C1 segment of cervical spinal cord (tissue), 14 donors: ENCODE results near the gene CGA.

Source experiments
- DNase-seq, 14 donors: peaks; one replicate each; lab custom pipeline; 2025; lab: John Stamatoyannopoulos, UW

The CGA gene

DNA sequence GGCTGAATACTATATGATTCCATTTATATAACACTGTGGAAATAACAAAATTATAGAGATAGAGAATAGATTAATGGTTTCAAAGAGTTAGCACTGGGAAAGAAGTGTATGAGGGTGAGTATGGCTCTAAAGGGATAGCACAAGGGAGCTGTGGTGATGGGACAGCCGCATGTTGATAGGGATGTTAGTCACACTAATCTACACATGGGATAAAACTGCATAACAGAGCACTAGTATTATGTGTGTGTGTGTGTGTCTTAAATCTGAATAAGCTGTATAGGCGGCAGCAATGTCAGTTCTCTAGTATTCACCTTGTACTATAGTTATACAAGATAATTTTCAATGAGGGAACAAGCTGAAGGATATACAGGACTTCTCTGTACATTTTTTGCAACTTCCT, 5.8 kb downstream of the CGA start:
- DNase-seq, result no peak

DNA sequence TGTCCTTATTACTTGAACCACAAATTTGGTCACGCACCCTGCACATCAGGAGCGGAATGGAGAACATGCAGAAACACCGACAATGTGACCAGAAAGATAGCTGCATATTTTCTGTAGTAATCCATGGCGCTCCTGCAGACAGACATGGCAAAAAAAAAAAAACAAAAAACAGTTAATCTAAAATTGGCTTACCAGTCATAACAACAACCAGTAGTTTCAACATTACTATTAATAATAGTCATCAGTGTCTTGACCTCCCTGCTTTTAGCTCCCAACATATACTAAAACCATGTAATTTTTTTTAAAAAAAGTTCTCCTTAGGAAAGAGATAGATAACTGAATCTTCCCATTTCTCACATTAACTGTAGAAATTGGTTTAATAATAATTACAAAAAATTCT, 6.8 kb downstream of the CGA start:
- no peak for DNase-seq

DNA sequence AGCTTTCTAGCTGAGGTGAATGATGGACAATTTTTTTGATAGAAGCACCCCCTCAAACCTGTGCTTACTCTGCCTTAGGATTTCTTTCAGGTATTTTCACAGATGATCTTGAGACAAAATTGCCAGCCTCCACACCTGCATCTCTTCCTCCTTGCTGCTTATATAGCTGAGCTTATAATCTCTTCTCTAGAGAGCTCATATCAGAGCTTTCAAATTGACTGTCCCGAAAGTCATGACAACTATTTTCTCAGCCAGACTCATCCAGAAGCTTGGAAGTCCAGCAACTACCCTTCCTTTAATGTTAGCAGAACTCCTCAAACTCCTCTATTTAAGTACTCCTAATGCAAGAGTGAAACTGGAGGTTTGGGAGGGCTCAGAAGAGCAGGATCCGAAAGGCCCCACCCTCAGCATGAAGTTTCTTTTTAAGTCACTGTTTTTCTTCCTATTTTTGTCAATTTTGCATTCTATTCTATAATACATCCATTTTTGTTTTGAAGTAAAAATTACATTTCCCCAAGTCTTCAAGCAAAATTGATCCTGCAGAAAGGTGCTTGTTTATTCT, 12.7 kb downstream of the CGA start:
- no peak for DNase-seq

DNA sequence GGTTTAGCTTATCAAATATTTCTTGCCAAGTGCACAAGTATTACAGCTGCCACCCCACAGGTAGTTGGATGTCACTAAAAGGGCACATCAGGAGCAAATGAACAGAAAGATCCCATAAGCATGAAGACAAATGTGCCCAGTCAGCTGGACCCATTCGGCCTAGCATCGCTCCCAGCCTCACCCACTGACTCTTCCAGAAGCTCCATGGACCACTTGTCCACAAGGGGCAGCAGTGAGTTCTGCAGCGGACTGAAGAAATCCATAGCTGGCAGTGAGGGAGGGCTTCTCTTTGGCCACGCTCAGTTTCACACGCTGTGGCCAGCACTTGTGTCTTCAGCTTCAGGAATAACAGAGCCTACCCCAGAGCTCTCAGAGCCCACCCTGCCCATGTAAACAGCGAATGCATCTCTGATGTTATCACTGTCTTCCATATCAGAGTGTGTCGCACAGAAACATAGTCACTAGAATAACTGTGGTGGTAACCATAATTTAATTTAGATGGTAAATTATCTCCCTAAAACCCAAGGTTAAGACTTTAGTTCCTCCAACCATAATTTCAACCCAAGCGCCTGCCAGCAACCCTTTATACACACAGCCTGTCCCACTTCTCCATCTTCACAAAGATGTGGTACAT, 15.8 kb downstream of the CGA start:
- peak in 11 of 14 donors; percentile 1 to 50 (median 21) for DNase-seq

DNA sequence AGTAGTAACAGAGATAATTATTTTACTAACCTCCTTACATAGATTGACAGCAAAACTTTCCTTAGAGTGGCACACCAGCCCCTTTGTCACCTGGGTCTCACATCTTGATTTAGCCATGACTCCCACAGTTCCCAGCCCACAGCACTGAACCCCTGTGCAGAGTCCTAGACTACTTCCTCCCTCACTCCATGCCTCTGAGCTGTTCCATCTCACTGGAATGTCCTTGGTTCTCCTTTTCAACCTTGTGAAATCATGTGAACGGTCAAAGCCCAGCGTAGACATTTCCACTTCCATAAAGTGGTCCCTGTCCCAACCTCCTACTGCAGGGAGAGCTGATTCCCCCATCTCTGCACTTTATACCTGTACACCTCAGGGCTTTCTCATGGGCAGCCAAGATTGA, 19.7 kb downstream of the CGA start:
- no peak for DNase-seq

DNA sequence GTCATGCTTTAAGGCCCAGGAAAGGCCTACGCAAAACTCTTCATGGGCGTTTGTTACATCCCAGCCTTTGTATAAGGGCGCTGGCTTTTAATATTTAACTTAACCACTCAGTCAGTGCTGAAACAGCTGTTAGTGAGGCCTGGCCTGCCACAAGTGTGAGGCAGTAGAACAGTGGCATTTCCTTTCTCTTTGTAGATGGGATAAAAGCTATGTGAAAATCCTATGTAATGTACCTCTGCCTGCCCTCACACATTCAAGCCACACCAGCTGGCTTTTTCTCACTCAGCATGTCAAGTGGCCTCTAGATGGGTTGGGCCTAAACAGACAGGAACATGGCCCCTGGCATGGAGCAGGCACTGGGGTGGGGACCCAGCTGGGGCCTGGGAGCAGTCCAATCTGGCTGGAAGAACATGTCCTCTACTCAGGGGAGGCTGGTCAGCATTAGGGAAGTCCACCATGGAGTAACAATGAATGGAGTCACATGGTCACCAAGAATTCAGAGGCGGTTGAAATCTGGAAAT, 20.7 kb downstream of the CGA start:
- DNase-seq, result peak in 8 of 14 donors; percentile 1 to 34 (median 12)

DNA sequence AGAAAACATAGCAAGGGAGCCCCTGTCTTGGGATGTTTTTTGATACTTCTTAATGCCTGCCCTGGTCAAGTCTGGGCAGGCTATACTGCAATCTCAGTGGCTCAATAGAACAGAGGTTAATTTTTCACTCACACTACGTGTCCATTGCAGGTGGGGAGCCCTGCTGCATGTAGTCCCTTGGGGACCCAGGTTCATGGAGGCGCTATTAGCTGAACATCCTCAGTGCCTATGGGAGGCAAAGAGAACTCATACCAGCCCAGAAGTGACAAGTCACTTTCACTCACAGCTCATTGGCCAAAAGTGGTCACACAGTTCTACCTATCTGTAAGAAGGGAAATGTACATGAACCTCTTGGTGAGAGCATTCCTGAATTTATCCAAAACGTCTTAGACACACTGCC, 23.2 kb downstream of the CGA start:
- no peak for DNase-seq

DNA sequence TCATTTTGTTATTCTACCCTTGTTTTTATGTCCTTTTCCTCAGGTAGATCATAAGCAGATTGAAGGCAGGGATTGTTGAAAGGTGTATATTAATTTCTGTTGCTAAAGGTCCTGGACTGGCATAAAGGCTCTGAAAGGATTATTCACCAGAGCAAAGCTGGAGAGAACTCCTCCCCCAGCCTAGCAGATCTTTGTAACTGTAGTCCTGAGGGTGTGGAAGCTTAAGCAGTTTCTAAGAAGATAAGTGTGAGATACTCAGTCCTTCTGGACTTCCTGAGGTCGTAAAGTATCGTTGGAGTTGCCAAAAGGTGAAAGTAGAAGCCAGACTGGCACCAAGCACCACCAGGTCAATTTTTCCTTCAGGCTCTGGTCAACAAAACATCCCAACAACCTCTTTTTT, 24.2 kb downstream of the CGA start:
- no peak for DNase-seq

DNA sequence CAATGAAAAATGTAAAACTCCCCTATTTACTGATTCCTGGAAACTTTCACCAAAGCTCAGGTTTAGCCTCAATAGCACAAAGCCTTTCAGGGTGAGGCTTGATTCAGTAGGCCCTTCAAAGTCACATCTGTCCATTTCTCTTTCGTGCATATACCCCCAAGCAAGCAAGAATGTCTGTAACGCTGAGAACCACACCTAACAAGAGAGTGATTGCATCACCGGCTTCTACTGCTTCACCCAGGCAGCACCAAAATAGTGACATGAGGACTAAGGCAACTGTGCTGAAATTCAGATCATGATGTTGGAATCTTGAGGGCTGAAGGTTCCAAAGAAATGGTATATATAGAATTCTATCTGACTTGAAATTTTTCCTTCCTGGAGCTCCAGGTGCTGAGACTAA, 26.1 kb downstream of the CGA start:
- DNase-seq, result no peak

DNA sequence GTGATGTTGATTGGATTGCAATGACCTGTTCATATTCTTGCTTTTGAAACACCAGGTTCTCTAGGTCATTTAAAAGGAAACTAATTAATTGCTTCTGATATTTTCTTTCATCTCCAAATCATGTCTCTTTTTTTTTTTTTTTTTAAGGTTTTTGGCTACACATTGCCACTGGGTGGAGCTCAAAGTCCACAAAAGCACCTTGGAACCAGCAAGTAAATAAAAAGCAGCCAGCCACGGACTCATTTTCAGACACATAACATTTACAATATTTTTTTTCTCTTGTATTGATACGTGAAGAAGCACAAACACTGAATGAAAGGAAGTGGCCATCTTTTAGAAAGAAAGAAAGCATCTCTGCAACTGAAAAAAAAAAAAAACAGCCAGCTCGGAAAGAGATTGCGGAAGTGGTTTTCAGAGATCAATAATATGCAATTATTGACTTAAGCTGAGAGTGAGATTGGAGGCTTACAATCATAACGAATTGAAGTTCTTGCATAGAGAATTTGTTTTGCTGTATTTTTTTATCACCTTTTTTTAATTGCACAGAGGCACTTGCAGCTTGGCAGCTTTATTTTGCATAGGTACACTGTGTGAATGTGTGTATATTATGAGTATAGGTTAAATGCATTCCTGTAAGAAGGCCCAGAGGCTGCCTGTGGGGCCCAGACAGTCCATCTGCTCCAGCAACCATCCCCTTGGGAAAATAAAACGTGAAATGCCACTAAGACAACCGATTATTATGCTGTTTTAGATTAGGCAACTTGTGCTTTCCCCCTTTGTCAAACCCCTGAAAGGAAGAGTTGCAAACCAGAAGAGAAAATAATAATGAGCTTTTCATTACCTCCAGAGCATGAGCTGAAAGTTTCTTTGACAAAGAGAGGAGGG, 28.2 kb downstream of the CGA start:
- peak in 3 of 14 donors; percentile 3 to 7 (median 6) for DNase-seq

DNA sequence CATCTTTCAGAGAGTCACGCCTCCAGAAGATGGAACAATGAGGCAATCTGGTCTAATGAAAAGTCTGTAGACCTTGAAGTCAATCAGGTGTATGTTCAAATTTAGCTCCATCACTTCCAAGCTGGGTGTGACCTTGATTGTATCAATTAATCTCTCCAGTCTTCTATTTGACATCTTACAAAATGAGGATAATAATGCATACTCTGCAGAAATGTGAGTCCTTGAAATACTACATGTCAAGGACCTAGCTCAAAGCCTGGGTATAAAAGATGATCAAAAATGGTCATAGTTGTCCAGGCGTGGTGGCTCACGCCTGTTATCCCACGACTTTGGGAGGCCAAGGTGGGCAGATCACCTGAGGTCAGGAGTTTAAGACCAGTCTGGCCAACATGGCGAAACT, 29.8 kb downstream of the CGA start:
- DNase-seq, result no peak

DNA sequence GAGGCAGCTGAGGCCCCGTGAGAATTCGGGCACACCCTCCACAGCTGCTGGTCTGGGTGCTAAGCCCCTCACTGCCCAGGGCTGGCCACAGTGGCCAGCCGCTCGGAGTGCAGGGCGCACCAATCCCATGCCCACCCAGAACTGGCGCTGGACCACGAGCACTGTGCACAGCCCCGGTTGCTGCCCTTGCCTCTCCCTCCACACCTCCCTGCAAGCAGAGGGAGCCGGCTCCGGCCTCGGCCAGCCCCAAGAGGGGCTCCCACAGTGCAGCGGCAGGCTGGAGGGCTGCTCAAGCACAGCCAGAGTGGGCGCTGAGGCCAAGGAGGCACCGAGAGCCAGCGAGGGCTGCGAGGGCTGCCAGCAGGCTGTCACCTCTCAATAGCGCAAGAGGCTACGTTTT, 35.0 kb downstream of the CGA start:
- DNase-seq, result no peak

DNA sequence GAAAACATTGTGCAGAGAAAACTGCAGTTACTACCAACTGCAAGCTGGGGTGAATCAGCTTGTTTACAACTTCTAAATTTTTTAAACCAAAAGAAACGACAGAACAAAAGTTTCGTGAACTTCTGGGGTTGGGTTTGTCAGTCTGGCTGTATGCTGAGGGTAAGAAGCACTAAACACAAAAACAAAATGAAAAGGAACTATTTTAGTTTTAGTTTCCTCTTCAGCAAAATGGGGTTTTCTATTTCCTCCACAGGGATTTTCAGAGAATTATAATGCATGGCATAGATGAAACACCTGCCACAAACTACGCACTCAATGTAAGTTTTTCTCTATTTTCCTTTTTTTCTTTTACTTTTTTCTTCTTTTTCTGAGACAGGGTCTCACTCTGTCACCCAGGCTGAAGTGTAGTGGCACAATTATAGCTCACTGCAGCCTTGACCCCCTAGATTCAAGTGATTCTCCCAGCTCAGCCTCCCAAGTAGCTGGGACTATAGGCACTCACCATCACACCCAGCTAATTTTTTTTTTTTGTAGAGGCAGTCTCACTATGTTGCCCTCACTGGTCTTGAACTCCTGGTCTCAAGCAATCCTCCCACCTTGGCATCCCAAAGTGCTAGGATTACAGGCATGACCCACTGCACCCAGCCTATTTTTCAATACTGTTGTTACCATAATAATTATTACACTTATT, 40.6 kb downstream of the CGA start:
- no peak for DNase-seq

DNA sequence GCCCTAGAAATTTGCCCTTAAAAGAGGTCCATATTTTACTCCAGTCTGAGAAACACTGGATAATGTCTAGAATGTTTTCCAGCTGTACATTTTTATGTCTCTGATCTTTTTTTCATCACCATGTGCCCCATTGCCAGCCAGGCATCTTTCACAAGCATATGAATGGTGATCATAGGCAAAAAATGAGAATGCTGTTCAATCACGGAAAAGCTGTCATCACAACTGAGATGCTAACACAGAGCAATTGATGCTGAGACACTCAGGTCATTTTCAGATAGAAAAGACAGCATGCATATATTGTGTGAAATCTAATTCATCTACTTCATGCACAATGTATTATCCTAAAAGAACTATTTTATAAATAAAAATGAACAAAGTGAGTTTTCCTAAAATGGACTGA, 41.6 kb downstream of the CGA start:
- DNase-seq, result no peak

DNA sequence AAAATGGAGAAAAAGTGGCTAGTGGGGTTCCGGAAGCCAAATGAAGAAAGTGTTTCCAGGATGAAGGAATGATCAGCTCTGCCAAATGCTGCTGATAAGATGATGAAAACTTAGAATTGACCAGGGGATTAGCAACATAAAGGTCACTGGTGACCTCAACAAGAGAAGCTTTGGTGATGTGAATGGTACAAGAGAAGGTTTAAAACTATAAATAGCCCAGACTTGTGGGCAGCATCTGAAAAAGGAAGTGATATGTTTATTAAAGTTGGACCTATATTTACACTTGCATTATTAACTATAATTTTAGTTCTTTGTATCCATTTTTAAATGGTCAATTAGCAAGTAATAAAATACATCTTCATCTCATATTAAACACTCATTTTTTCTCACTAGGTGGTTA, 45.1 kb downstream of the CGA start:
- no peak for DNase-seq

DNA sequence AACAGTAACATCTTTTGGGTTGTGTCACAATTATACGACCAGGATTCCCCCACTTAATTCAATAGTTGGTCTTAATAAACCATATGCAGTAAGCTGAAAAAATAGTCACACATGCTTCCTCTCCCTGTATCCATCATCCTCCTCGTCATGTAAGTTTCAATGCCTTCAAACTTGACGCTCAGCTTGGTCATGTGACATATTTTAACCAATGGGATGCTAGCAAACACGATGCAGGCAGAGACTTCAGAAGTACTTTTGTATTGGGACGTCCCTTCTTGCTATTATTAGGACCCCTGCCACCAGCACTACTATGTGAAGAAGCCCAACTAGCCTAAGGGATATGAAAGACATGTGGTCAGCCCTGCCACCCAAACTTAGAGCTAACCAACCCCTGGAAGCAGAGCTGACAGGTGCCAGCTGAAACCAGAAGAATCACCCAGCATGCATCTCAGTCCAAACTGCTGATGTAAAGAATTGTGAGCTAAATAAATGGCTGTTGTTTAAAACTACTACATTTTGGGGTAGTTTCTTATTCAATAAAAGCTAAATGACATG, 49.3 kb downstream of the CGA start:
- DNase-seq, result no peak

DNA sequence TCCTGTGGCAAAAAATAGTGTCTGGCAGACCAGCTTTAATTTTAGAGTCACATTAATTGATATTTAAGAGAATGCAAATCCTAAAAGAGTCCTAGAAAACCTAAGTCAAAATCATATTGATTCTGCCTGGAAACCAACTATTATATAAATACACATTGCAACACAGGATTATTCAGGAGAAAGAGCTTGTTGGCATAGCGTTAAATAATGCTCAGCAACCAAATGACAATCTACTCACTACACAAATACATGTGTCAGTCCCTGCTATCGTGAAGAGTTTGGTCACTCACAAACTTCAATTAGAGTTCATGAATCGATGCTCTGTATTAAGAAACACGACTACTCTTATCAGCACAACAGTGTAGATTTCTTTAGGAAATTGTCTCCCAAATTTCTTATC, 54.2 kb downstream of the CGA start:
- no peak for DNase-seq
